Sigmoid colon (tissue), 7 donors: ENCODE data around the gene CLIC5. TPM values are rescaled to one million over a fixed set of nuclear protein-coding genes. Genes with fewer than 3 reads are reported as not detected.

Experiments
- DNase-seq: peaks from one replicate; pipeline ENCODE4 v3.0.0-alpha.2; 2019
- H3K27ac ChIP-seq, 4 donors: fragments of 200-600 bp; sonication (generic); one replicate each; pipeline ENCODE4 v1.5.1; 2016 to 2019; ENCODE audit warnings: mild to moderate bottlenecking in 1 of 4
- H3K27me3 ChIP-seq, 3 donors: fragments of 200-600 bp; sonication (generic); one replicate each; pipeline ENCODE4 v1.5.1; 2019; ENCODE audit warnings: mild to moderate bottlenecking in 1 of 3
- H3K36me3 ChIP-seq, 4 donors: fragments of 200-600 bp; sonication (generic); one replicate each; pipeline ENCODE4 v1.5.1; 2016 to 2019
- H3K4me1 ChIP-seq, 4 donors: fragments of 200-600 bp; sonication (generic); one replicate each; pipeline ENCODE4 v1.5.1; 2017 to 2019
- H3K4me3 ChIP-seq, 4 donors: fragments of 200-600 bp; sonication (generic); one replicate each; pipeline ENCODE4 v1.5.1; 2017 to 2019; ENCODE audit warnings: mild to moderate bottlenecking in 2 of 4, moderate library complexity in 1 of 4
- H3K9me3 ChIP-seq, 4 donors: fragments of 200-600 bp in 3 of 4; sonication (generic) in 3 of 4; one replicate each; pipeline versions ENCODE4 v1.5.1 to v1.6.1; 2013 to 2019
- CTCF ChIP-seq, 4 experiments: fragments of 450-650 bp in 3 of 4; fragments of 200-600 bp in 1 of 4; IDR thresholded peaks; one replicate each; pipeline ENCODE4 v1.5.1; 2016 to 2019; ENCODE audit warnings: antibody characterized with exemption in 4 of 4, mild to moderate bottlenecking in 3 of 4, moderate library complexity in 2 of 4
- EP300 ChIP-seq, 4 donors: sonication (generic); formaldehyde crosslinking; IDR thresholded peaks; one replicate each; pipeline ENCODE4 v1.6.1; 2017; ENCODE audit warnings: antibody characterized with exemption in 4 of 4
- POLR2A ChIP-seq, 2 donors: fragments of 450-650 bp; IDR thresholded peaks; one replicate each; pipeline ENCODE4 v1.6.1; 2016; ENCODE audit warnings: antibody characterized with exemption in 2 of 2, mild to moderate bottlenecking in 2 of 2, moderate library complexity in 2 of 2
- POLR2AphosphoS5 ChIP-seq, 4 donors: sonication (generic); formaldehyde crosslinking; IDR thresholded peaks; one replicate each; pipeline ENCODE4 v1.6.1; 2017; ENCODE audit warnings: antibody characterized with exemption in 4 of 4
- WGBS, 2 donors: extraction: QIAGEN DNeasy Blood & Tissue Kit; methylation state at CpG; one replicate each; pipeline ENCODE4 v1.1.7; 2013; 5-methylcytosine and 5-hydroxymethylcytosine counted together
- intact Hi-C: fragments of 100-400 bp; cut with DNase I; formaldehyde crosslinking; loops from one replicate; pipeline ENCODE4 v1.15.1; 2023
- polyA plus RNA-seq, 3 donors: library from polyadenylated mRNA; stranded (reverse); fragments of 200-250 nt; gene quantifications; one replicate each; pipeline ENCODE4 v1.2.3, GENCODE V29; 2013
- total RNA-seq, 4 donors: library from RNA; depleted of rRNA; stranded (reverse); fragments of >200 nt; gene quantifications; one replicate each; pipeline ENCODE4 v1.1.0, GENCODE V29; 2016
- donor health status: healthy with polysubstance abuse.
- donor health status: Bipolar disorder and iron deficiency.
- donor health status: healthy.

The CLIC5 gene
- total and polyA plus RNA-seq, 7 donors: 1.8 to 77.0 (median 3.5) TPM

- WGBS, 2 donors: 97 to 98% methylated on average over 7 of the region's 7 CpGs
- Histone ChIP-seq H3K27ac (no peak overlapping the region), H3K4me3 (no peak overlapping the region), H3K4me1 (peaks cover 0 to 9% (median 4%) of the 10 kb centered on the region in 4 donors), H3K9me3 (no peaks in the 10 kb centered on the region), H3K36me3 (no peaks in the 10 kb centered on the region), H3K27me3 (no peaks in the 10 kb centered on the region)
- TF ChIP-seq EP300 (IDR thresholded peaks at IDR 0.05) (no peak), CTCF (IDR thresholded peaks at IDR 0.05) (no peak), POLR2AphosphoS5 (IDR thresholded peaks at IDR 0.05) (no peak), POLR2A (IDR thresholded peaks at IDR 0.05) (no peak)
- intact Hi-C loops: no loop called here
- DNase-seq: no peak
Observed at GRCh38 chr6:46040288-46040687, 24.6 kb upstream of the CLIC5 start.

- Histone ChIP-seq H3K27ac (no peak overlapping the region), H3K27me3 (no peaks in the 10 kb centered on the region), H3K36me3 (no peaks in the 10 kb centered on the region), H3K9me3 (no peaks in the 10 kb centered on the region), H3K4me1 (peaks cover 0 to 3% (median 1%) of the 10 kb centered on the region in 4 donors), H3K4me3 (no peak overlapping the region)
- intact Hi-C loops: no loop called here
- no peak for DNase-seq
- TF ChIP-seq POLR2A (IDR thresholded peaks at IDR 0.05) (no peak), CTCF (IDR thresholded peaks at IDR 0.05) (no peak), POLR2AphosphoS5 (IDR thresholded peaks at IDR 0.05) (no peak), EP300 (IDR thresholded peaks at IDR 0.05) (no peak)
Observed at GRCh38 chr6:46039646-46040045, 24.0 kb upstream of the CLIC5 start.

- Histone ChIP-seq H3K27me3 (no peaks in the 10 kb centered on the region), H3K27ac (no peak overlapping the region), H3K9me3 (no peaks in the 10 kb centered on the region), H3K4me3 (no peak overlapping the region), H3K36me3 (no peaks in the 10 kb centered on the region), H3K4me1 (no peaks in the 10 kb centered on the region)
- DNase-seq: no peak
- no peak for TF ChIP-seq POLR2AphosphoS5 (IDR thresholded peaks at IDR 0.05)
- TF ChIP-seq CTCF (IDR thresholded peaks at IDR 0.05): no peak
- no peak for TF ChIP-seq POLR2A (IDR thresholded peaks at IDR 0.05)
- no peak for TF ChIP-seq EP300 (IDR thresholded peaks at IDR 0.05)
- 93 to 97% methylated on average over 1 of the region's 1 CpG for WGBS, 2 donors
- intact Hi-C loops: no loop called here
Observed at GRCh38 chr6:46036911-46037310, 21.3 kb upstream of the CLIC5 start.

- Histone ChIP-seq H3K36me3 (no peaks in the 10 kb centered on the region), H3K4me1 (no peaks in the 10 kb centered on the region), H3K9me3 (no peaks in the 10 kb centered on the region), H3K4me3 (no peak overlapping the region), H3K27ac (no peak overlapping the region), H3K27me3 (no peaks in the 10 kb centered on the region)
- no peak for DNase-seq
- 21 to 69% methylated on average over 1 of the region's 1 CpG for WGBS, 2 donors
- TF ChIP-seq POLR2AphosphoS5 (IDR thresholded peaks at IDR 0.05) (no peak), CTCF (IDR thresholded peaks at IDR 0.05) (no peak), POLR2A (IDR thresholded peaks at IDR 0.05) (no peak), EP300 (IDR thresholded peaks at IDR 0.05) (no peak)
- intact Hi-C loops: no loop called here
Observed at GRCh38 chr6:46035242-46035641, 19.6 kb upstream of the CLIC5 start.
